HEK293T (cell line): Measurements from ENCODE around the gene LYVE1.

Experiments used
- CTCF ChIA-PET: fragments of 350-600 bp; formaldehyde crosslinking; extraction: SDS; loops from one replicate; lab custom pipeline; 2021; ENCODE audit warnings: antibody characterized with exemption, inconsistent platforms; lab: Yijun Ruan, JAX
- POLR2A ChIA-PET: fragments of 350-600 bp; formaldehyde crosslinking; extraction: SDS; loops from one replicate; lab custom pipeline; 2020; ENCODE audit warnings: antibody characterized with exemption, inconsistent platforms; lab: Yijun Ruan, JAX
- DNase-seq: peaks from one replicate; pipeline ENCODE4 v3.0.0; 2012; ENCODE audit warnings: mixed read lengths; ENCODE audit errors: extremely low spot score
- ARNT ChIP-seq: fragments of 450-650 bp; IDR thresholded peaks from 2 replicates; pipeline ENCODE4 v1.6.1; 2017; ENCODE audit warnings: mild to moderate bottlenecking
- BHLHE40 ChIP-seq: fragments of 450-650 bp; IDR thresholded peaks from 2 replicates; pipeline ENCODE4 v1.6.1; 2016; ENCODE audit warnings: mild to moderate bottlenecking, moderate library complexity, borderline replicate concordance
- CTBP1 ChIP-seq: fragments of 450-650 bp; IDR thresholded peaks from 2 replicates; pipeline ENCODE4 v1.6.1; 2016; ENCODE audit warnings: borderline replicate concordance
- ELF4 ChIP-seq: fragments of 450-650 bp; IDR thresholded peaks from 2 replicates; pipeline ENCODE4 v1.6.1; 2017; ENCODE audit warnings: antibody characterized with exemption
- FOXA1 ChIP-seq: fragments of 450-650 bp; IDR thresholded peaks from 2 replicates; pipeline ENCODE4 v1.6.1; 2016; ENCODE audit warnings: mild to moderate bottlenecking
- FOXK2 ChIP-seq: fragments of 450-650 bp; IDR thresholded peaks from 2 replicates; pipeline ENCODE4 v1.6.1; 2016; ENCODE audit warnings: mild to moderate bottlenecking
- FOXM1 ChIP-seq: fragments of 450-650 bp; IDR thresholded peaks from 2 replicates; pipeline ENCODE4 v1.6.1; 2017; ENCODE audit warnings: mild to moderate bottlenecking, borderline replicate concordance
- HDGF ChIP-seq: fragments of 450-650 bp; IDR thresholded peaks from 2 replicates; pipeline ENCODE4 v1.6.1; 2017; ENCODE audit warnings: antibody characterized with exemption, borderline replicate concordance
- L3MBTL2 ChIP-seq: fragments of 450-650 bp; conservative IDR thresholded peaks from 2 replicates; pipeline ENCODE4 v1.6.1; 2016; ENCODE audit warnings: mild to moderate bottlenecking
- LEF1 ChIP-seq: fragments of 450-650 bp; IDR thresholded peaks from 2 replicates; pipeline ENCODE4 v1.6.1; 2017; ENCODE audit warnings: mild to moderate bottlenecking, borderline replicate concordance
- NFRKB ChIP-seq: fragments of 450-650 bp; IDR thresholded peaks from 2 replicates; pipeline ENCODE4 v1.6.1; 2016; ENCODE audit warnings: mild to moderate bottlenecking, moderate library complexity
- SP1 ChIP-seq: fragments of 450-650 bp; IDR thresholded peaks from 2 replicates; pipeline ENCODE4 v1.6.1; 2017
- SUZ12 ChIP-seq: fragments of 450-650 bp; IDR thresholded peaks from 2 replicates; pipeline ENCODE4 v1.6.1; 2016; ENCODE audit warnings: mild to moderate bottlenecking
- TARDBP ChIP-seq: fragments of 450-650 bp; IDR thresholded peaks from 2 replicates; pipeline ENCODE4 v1.6.1; 2016
- ZNF384 ChIP-seq: fragments of 450-650 bp; IDR thresholded peaks from 2 replicates; pipeline ENCODE4 v1.6.1; 2016
- TF ChIP-seq, protein P1 (sequence below): fragments of 450-650 bp; IDR thresholded peaks from 2 replicates; pipeline ENCODE4 v1.6.1; 2016

Gene LYVE1

DNA sequence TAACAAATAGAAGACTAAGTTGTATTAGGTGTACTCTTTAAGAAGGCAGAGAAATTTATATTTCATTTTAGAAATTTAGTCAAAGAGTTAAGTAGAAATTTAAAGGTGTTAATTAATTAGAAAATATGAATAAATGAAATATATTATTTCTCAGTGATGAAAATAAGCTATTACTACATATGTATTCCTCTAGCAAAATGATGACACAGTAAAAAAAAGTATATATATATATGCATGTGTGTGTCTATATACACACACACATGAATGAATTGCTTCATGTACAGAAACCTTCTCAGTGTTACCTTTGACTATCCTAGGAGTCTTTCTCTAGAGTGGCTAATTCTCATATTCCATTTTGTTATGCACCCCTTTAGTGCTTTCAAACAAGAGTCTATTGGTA lies 35.1 kb downstream of the LYVE1 start:
- POLR2A ChIA-PET = no interaction called here

DNA sequence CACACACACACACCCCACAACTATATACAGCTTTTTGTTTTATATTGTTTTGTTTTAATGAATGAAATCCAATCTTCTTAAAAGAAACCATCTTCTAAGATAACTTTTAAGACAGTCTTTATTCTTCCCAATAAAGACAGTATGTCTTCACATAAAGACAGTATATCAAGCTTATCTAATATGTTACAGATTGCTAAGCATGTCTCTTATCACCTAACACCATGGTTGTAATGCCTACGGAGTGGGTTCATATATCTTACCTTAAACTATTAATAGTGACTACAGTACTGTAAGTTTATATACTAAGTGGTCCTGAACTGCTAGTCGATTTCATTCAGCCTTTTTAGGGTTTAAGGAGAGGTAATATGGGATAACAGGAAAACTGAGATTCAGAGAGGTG lies 35.9 kb downstream of the LYVE1 start:
- ChIA-PET POLR2A (interaction anchor here (1.5 kb wide), 1 partner anchor 8 kb away, joined by 9 read pairs; the partner anchor contains the start of gene RNF141), CTCF (no interaction called here)
- DNase-seq = no peak
- no peak for TF ChIP-seq L3MBTL2
- TF ChIP-seq NFRKB = no peak
- TF ChIP-seq FOXA1 = no peak
- no peak for TF ChIP-seq LEF1
- TF ChIP-seq ELF4 = no peak
- TF ChIP-seq FOXM1 = no peak
- no peak for TF ChIP-seq CTBP1
- TF ChIP-seq, protein P1, sequence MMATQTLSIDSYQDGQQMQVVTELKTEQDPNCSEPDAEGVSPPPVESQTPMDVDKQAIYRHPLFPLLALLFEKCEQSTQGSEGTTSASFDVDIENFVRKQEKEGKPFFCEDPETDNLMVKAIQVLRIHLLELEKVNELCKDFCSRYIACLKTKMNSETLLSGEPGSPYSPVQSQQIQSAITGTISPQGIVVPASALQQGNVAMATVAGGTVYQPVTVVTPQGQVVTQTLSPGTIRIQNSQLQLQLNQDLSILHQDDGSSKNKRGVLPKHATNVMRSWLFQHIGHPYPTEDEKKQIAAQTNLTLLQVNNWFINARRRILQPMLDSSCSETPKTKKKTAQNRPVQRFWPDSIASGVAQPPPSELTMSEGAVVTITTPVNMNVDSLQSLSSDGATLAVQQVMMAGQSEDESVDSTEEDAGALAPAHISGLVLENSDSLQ = no peak
- TF ChIP-seq TARDBP = no peak
- TF ChIP-seq ZNF384 = no peak
- no peak for TF ChIP-seq SP1
- no peak for TF ChIP-seq FOXK2

More for the DNA sequence above, 35.1 kb downstream of the LYVE1 start:
- CTCF ChIA-PET = no interaction called here
- no peak for TF ChIP-seq L3MBTL2
- no peak for TF ChIP-seq NFRKB
- no peak for DNase-seq

DNA sequence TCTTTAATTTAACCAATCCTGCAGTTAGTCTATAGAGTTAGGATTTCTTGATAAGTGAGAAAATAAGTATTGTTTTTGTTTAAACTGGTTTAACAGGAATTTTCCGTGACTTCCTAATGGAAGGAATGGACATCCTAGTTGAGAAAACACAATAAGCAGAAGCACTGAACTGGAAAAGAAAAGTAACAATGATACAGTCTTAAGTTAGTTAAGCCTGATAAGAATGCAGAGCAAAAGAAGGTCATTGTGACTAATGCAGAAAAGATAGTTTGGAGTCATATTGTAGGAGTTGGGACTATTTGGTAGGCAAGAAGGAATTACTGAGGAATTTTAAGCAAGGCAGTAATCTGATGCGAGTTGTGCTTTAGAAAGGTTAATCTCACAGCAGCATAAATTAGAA lies 39.2 kb downstream of the LYVE1 start:
- ChIA-PET CTCF (no interaction called here), POLR2A (interaction anchor here (1.2 kb wide), 1 partner anchor 11 kb away, joined by 7 read pairs; the partner anchor contains the start of gene RNF141)
- DNase-seq = no peak
- TF ChIP-seq FOXK2 (no peak), L3MBTL2 (no peak), SUZ12 (no peak), FOXA1 (no peak), ZNF384 (no peak), FOXM1 (no peak), LEF1 (no peak), HDGF (no peak), TARDBP (no peak), BHLHE40 (no peak), SP1 (no peak), NFRKB (no peak)
- TF ChIP-seq, protein P1 = no peak

DNA sequence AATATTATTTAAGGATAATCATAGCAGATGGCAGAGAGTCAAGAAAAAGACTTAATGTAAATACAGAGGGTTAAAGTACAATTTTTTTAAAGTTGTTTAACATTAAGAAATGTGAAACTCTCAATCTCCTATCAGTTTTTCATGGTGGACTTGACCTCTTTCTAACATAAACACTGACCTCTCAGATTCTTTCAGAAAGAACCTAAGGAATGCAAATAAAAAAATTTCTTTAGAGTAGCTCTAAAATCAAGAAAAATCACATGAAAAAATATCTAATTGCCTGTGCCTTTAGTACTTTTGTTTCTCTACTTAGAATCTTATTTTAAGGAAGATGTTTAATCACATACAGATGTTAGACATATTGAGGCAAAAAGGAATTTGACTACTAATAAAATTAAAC lies 40.3 kb downstream of the LYVE1 start:
- ChIA-PET CTCF (no interaction called here), POLR2A (interaction anchor here (1.2 kb wide), 1 partner anchor 12 kb away, joined by 7 read pairs; the partner anchor contains the start of gene RNF141)
- TF ChIP-seq BHLHE40 (no peak), LEF1 (no peak), NFRKB (no peak), SUZ12 (no peak), FOXK2 (no peak), ELF4 (no peak), TARDBP (no peak)
- TF ChIP-seq, protein P1 = no peak
- DNase-seq = no peak

DNA sequence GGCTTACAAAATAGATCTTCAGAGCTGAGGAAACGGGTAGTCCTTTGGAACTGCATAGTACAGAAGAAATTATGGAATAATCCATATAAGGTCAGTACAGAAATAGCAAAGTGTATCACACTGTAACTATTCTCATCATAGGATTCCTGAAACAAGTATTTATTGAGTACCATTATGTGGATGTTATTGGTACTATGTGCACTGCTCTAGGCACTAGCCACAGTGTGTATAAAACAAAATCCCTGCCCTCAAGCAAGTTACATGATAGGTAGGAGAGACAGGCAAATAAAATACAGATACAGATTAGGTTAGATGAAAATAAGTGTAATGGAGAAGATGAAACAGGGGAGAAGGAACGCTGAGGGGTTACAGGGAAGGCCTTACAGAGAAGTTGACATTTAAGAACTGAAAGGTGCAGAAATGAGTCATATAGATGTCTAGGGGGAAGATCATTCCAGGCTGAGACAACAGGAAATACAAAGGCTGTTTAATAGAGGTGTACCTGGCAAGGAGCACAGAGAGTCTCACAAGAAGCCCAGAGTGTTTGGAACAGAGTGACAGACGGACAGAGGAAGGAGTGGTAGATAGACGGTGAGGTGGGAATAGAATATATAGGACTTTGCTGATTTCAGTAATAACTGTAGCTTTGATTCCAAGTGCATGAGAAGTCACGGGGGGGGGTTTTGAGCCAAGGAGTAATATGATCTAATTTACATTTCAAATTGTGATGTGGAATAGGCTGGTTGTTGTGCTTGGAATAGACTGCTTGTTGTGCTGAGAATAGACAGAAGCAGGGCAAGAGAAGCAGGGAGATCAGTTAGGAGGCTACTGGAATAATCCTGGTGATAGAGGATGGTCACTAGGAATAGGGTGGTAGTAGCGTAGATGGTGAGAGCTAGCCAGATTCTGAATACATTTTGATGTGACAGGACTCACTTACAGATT lies 41.2 kb downstream of the LYVE1 start:
- POLR2A ChIA-PET = no interaction called here
- no peak for DNase-seq

DNA sequence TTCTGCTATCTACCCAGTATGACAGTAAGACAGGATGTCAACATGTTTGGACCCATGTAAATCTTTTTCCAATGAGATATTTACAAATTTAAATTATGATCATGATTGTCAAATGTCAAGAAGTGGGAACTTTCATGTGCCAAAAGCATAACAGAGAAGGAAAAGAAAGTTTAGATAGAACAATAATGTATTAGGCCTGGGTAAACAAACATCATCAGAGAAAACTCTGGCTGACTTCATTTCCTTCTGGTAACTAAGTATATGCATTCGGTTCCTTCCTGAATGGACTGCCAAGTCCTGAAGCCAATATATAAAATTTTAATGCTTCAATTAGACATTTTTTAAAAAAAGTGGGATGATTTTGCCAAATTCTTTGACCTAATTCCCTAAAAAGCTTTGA lies 44.0 kb downstream of the LYVE1 start:
- DNase-seq = no peak
- ChIA-PET POLR2A (no interaction called here), CTCF (no interaction called here)
- TF ChIP-seq ARNT (no peak), CTBP1 (no peak), NFRKB (no peak), SP1 (no peak), ZNF384 (no peak), FOXM1 (no peak), BHLHE40 (no peak), L3MBTL2 (no peak), ELF4 (no peak), FOXA1 (no peak), HDGF (no peak), SUZ12 (no peak)

More for the DNA sequence above, 41.2 kb downstream of the LYVE1 start:
- TF ChIP-seq ELF4 (no peak), TARDBP (no peak), FOXA1 (no peak), L3MBTL2 (no peak)
- CTCF ChIA-PET = no interaction called here

DNA sequence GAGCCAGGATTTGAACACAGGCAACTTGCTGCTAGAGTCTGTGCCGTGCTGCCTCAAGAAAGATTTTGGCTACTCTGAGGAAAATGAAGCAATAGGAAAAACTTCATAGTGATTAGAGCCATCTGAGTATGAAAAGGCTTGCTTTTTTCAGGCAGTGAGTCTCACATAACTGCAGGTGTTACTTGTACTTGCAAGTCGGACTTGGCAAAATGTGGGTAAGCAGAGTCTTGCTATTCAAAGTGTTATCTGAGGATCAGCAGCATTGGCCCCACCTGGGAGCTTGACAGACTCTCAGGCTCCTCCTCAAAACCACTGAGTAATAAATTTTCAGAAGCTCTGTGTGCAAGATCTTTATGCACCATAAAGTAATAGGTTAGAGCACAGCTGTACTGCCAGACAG lies 45.5 kb downstream of the LYVE1 start:
- POLR2A ChIA-PET = no interaction called here
- CTCF ChIA-PET = no interaction called here
- no peak for DNase-seq
- TF ChIP-seq ARNT (no peak), HDGF (no peak), L3MBTL2 (no peak)
- TF ChIP-seq, protein P1 = no peak
